Subcutaneous abdominal adipose tissue (tissue), 5 donors: ENCODE measurements around the gene CTNNA3.

Source experiments
- H3K27ac ChIP-seq: one replicate; pipeline ENCODE4 v1.7.0; 2013; ENCODE audit warnings: low read depth, mild to moderate bottlenecking, inconsistent platforms, low read length, moderate library complexity
- H3K27me3 ChIP-seq, 5 donors: one replicate each; pipeline ENCODE4 v1.7.0; 2013; ENCODE audit warnings: low read length in 5 of 5, inconsistent platforms in 1 of 5; ENCODE audit not compliant: control insufficient read depth in 5 of 5, insufficient read depth in 4 of 5
- H3K36me3 ChIP-seq, 5 donors: one replicate each; pipeline ENCODE4 v1.7.0; 2013; ENCODE audit warnings: low read length in 5 of 5; ENCODE audit not compliant: control insufficient read depth in 5 of 5, insufficient read depth in 5 of 5
- H3K4me1 ChIP-seq, 5 donors: one replicate each; pipeline ENCODE4 v1.7.0; 2013; ENCODE audit warnings: low read length in 5 of 5, mild to moderate bottlenecking in 3 of 5, moderate library complexity in 1 of 5; ENCODE audit not compliant: control insufficient read depth in 5 of 5, insufficient read depth in 5 of 5
- H3K4me3 ChIP-seq, 5 donors: one replicate each; pipeline ENCODE4 v1.7.0; 2013; ENCODE audit warnings: low read length in 5 of 5, low read depth in 1 of 5
- H3K9ac ChIP-seq, 5 donors: one replicate each; pipeline ENCODE4 v1.7.0; 2013; ENCODE audit warnings: low read length in 5 of 5, mild to moderate bottlenecking in 4 of 5, moderate library complexity in 3 of 5
- H3K9me3 ChIP-seq, 5 donors: one replicate each; pipeline ENCODE4 v1.7.0; 2013; ENCODE audit warnings: low read length in 5 of 5; ENCODE audit not compliant: control insufficient read depth in 5 of 5
- donor health status: healthy.
- donor health status: healthy.
- donor health status: healthy.
- donor health status: healthy.
- donor health status: healthy.

Gene CTNNA3

GRCh38 chr10:67045404-67045803, 650.6 kb downstream of the CTNNA3 start:
- Histone ChIP-seq H3K4me1 (no peaks in the 10 kb centered on the region), H3K9me3 (no peaks in the 10 kb centered on the region), H3K27me3 (no peaks in the 10 kb centered on the region), H3K27ac (no peak overlapping the region), H3K36me3 (no peaks in the 10 kb centered on the region), H3K9ac (no peak overlapping the region), H3K4me3 (no peak overlapping the region)

GRCh38 chr10:67043041-67043440, 653.0 kb downstream of the CTNNA3 start:
- Histone ChIP-seq H3K36me3 (no peaks in the 10 kb centered on the region), H3K27me3 (no peaks in the 10 kb centered on the region), H3K4me1 (no peaks in the 10 kb centered on the region), H3K9ac (no peak overlapping the region), H3K4me3 (no peak overlapping the region), H3K27ac (no peak overlapping the region), H3K9me3 (no peaks in the 10 kb centered on the region)

GRCh38 chr10:67036808-67037207, 659.2 kb downstream of the CTNNA3 start:
- H3K9me3 ChIP-seq = no peaks in the 10 kb centered on the region
- H3K4me1 ChIP-seq = no peaks in the 10 kb centered on the region
- H3K9ac ChIP-seq = no peak overlapping the region
- H3K4me3 ChIP-seq = no peak overlapping the region
- no peaks in the 10 kb centered on the region for H3K36me3 ChIP-seq
- H3K27me3 ChIP-seq = no peaks in the 10 kb centered on the region
- H3K27ac ChIP-seq = no peak overlapping the region

- H3K27me3 ChIP-seq = no peaks in the 10 kb centered on the region
- H3K4me3 ChIP-seq = no peak overlapping the region
- no peaks in the 10 kb centered on the region for H3K9me3 ChIP-seq
These were observed 662.1 kb downstream of the CTNNA3 start for GRCh38 chr10:67033878-67034277.

GRCh38 chr10:67022099-67022498, 673.9 kb downstream of the CTNNA3 start:
- H3K4me1 ChIP-seq = no peaks in the 10 kb centered on the region
- no peaks in the 10 kb centered on the region for H3K36me3 ChIP-seq
- no peak overlapping the region for H3K9ac ChIP-seq
- H3K9me3 ChIP-seq = no peaks in the 10 kb centered on the region
- H3K27ac ChIP-seq = no peak overlapping the region
- no peaks in the 10 kb centered on the region for H3K27me3 ChIP-seq
- no peak overlapping the region for H3K4me3 ChIP-seq

More at GRCh38 chr10:67033878-67034277, 662.1 kb downstream of the CTNNA3 start:
- Histone ChIP-seq H3K27ac (no peak overlapping the region), H3K4me1 (no peaks in the 10 kb centered on the region), H3K9ac (no peak overlapping the region), H3K36me3 (no peaks in the 10 kb centered on the region)

GRCh38 chr10:67017218-67017617, 678.8 kb downstream of the CTNNA3 start:
- Histone ChIP-seq H3K9ac (no peak overlapping the region), H3K27me3 (no peaks in the 10 kb centered on the region), H3K36me3 (no peaks in the 10 kb centered on the region), H3K4me3 (no peak overlapping the region), H3K9me3 (no peaks in the 10 kb centered on the region), H3K27ac (no peak overlapping the region), H3K4me1 (no peaks in the 10 kb centered on the region)

GRCh38 chr10:67015225-67015624, 680.8 kb downstream of the CTNNA3 start:
- Histone ChIP-seq H3K4me1 (no peaks in the 10 kb centered on the region), H3K4me3 (no peak overlapping the region), H3K9ac (no peak overlapping the region), H3K9me3 (no peaks in the 10 kb centered on the region), H3K27me3 (no peaks in the 10 kb centered on the region), H3K27ac (no peak overlapping the region), H3K36me3 (no peaks in the 10 kb centered on the region)

GRCh38 chr10:67011981-67012380, 684.0 kb downstream of the CTNNA3 start:
- no peaks in the 10 kb centered on the region for H3K4me1 ChIP-seq

GRCh38 chr10:67011480-67011879, 684.5 kb downstream of the CTNNA3 start:
- no peak overlapping the region for H3K27ac ChIP-seq
- no peaks in the 10 kb centered on the region for H3K27me3 ChIP-seq
- H3K4me3 ChIP-seq = no peak overlapping the region
- no peaks in the 10 kb centered on the region for H3K9me3 ChIP-seq
- H3K4me1 ChIP-seq = no peaks in the 10 kb centered on the region
- H3K9ac ChIP-seq = no peak overlapping the region
- no peaks in the 10 kb centered on the region for H3K36me3 ChIP-seq

More at GRCh38 chr10:67011981-67012380, 684.0 kb downstream of the CTNNA3 start:
- Histone ChIP-seq H3K27me3 (no peaks in the 10 kb centered on the region), H3K4me3 (no peak overlapping the region), H3K9me3 (no peaks in the 10 kb centered on the region), H3K27ac (no peak overlapping the region), H3K36me3 (no peaks in the 10 kb centered on the region), H3K9ac (no peak overlapping the region)

- Histone ChIP-seq H3K4me3 (no peak overlapping the region), H3K36me3 (no peaks in the 10 kb centered on the region), H3K9ac (no peak overlapping the region), H3K4me1 (no peaks in the 10 kb centered on the region), H3K27me3 (no peaks in the 10 kb centered on the region), H3K27ac (no peak overlapping the region), H3K9me3 (no peaks in the 10 kb centered on the region)
These were observed 690.0 kb downstream of the CTNNA3 start for GRCh38 chr10:67005981-67006380.

- Histone ChIP-seq H3K27ac (no peak overlapping the region), H3K9ac (no peak overlapping the region), H3K4me1 (peaks cover 0 to 5% (median 0%) of the 10 kb centered on the region in 5 donors), H3K36me3 (no peaks in the 10 kb centered on the region), H3K4me3 (no peak overlapping the region), H3K9me3 (no peaks in the 10 kb centered on the region), H3K27me3 (no peaks in the 10 kb centered on the region)
These were observed 691.3 kb downstream of the CTNNA3 start for GRCh38 chr10:67004690-67005089.
